DND-41 (cell line): ENCODE results near the gene LYPD8.

Experiments
- EZH2 ChIP-seq: IDR thresholded peaks from 3 replicates; pipeline ENCODE4 v1.6.1; 2012; ENCODE audit warnings: borderline replicate concordance, low read depth, mild to moderate bottlenecking, moderate library complexity, low read length, inconsistent platforms; ENCODE audit not compliant: severe bottlenecking
- TF ChIP-seq, protein P1 (sequence below): IDR thresholded peaks from 2 replicates; pipeline ENCODE4 v1.5.1; 2012; ENCODE audit warnings: borderline replicate concordance, low read length, moderate library complexity, mild to moderate bottlenecking; ENCODE audit not compliant: poor library complexity, severe bottlenecking; ENCODE audit errors: extremely low read depth

DNA sequence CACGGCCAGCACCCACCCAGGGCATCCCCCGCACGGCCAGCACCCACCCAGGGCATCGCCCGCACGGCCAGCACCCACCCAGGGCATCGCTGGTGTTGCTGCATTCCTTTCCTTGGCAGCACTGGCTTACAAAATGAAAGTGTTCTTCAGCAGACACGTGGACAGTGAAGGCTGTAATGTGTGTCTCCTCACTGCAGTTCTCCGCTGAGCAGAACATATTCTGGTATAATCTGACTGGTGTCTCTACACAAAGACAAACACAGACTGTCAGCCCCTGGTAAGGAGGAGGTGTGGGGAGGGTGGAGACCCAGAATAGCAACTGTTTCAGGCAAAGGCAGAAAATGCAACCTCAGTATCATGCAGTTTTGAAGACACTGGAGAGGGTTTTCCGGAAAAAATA is 7.3 kb downstream of the LYPD8 start:
- TF ChIP-seq, protein P1, sequence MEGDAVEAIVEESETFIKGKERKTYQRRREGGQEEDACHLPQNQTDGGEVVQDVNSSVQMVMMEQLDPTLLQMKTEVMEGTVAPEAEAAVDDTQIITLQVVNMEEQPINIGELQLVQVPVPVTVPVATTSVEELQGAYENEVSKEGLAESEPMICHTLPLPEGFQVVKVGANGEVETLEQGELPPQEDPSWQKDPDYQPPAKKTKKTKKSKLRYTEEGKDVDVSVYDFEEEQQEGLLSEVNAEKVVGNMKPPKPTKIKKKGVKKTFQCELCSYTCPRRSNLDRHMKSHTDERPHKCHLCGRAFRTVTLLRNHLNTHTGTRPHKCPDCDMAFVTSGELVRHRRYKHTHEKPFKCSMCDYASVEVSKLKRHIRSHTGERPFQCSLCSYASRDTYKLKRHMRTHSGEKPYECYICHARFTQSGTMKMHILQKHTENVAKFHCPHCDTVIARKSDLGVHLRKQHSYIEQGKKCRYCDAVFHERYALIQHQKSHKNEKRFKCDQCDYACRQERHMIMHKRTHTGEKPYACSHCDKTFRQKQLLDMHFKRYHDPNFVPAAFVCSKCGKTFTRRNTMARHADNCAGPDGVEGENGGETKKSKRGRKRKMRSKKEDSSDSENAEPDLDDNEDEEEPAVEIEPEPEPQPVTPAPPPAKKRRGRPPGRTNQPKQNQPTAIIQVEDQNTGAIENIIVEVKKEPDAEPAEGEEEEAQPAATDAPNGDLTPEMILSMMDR = no peak
- TF ChIP-seq EZH2 = no peak
